HG03442 (cell line): ENCODE results near the gene SBNO2.

ENCODE experiments used
- ATAC-seq: cut with Tn5 transposase; IDR thresholded peaks from one replicate; pipeline ENCODE4 v1.9.1; 2021; ENCODE audit warnings: mild to moderate bottlenecking, moderate library complexity; ENCODE audit not compliant: unreplicated experiment

SBNO2 gene

GRCh38 chr19:1169921-1170885 is 3.9 kb downstream of the SBNO2 start:
- ATAC-seq = no peak

- no peak for ATAC-seq
Measured at GRCh38 chr19:1169411-1169791, 4.7 kb downstream of the SBNO2 start.

- no peak for ATAC-seq
Measured at GRCh38 chr19:1168572-1169410, 5.3 kb downstream of the SBNO2 start.

DNA sequence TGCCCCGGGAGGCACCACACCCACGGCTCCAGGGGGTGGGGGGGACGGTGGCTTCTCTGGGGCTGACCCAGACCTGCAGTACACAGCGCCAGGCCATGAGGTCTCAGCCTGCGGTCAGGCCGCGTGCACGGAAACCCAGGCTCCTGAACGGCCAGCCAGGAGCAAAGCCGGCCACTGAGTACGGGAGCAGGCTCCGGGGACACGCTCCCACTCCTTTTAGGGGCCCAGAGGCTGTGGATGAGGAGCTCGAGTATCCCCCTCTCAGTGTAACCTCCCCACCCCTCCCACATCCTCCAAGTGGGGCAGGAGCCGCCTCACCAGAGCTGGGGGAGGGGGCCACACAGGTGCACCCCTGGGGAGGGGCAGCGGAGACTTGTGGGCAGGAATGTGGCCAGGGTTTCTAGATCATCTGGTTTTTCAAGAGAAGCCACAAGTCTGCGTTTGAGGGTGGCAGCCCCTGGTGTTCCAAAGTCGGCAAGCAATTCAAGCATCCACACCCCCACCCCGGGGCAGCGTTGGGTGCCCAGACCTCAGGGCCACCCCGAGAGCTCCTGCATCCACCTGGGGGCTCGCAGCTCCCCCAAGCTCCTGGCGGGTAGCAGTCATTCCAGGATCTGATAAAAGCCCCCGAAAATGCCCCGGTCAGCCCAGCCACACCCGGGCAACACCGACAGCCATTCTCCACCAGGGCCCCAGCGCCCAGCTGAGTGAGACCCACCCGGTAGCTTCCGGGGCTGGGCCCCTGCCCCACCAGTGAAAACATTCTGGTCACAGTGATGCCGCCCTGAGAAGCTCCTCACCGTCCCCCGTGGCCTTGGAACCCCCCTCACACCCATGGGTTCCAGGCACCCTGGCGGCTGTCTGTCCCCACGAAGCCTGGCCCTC is 6.1 kb downstream of the SBNO2 start:
- no peak for ATAC-seq

GRCh38 chr19:1166872-1167573 is 7.0 kb downstream of the SBNO2 start:
- no peak for ATAC-seq

DNA sequence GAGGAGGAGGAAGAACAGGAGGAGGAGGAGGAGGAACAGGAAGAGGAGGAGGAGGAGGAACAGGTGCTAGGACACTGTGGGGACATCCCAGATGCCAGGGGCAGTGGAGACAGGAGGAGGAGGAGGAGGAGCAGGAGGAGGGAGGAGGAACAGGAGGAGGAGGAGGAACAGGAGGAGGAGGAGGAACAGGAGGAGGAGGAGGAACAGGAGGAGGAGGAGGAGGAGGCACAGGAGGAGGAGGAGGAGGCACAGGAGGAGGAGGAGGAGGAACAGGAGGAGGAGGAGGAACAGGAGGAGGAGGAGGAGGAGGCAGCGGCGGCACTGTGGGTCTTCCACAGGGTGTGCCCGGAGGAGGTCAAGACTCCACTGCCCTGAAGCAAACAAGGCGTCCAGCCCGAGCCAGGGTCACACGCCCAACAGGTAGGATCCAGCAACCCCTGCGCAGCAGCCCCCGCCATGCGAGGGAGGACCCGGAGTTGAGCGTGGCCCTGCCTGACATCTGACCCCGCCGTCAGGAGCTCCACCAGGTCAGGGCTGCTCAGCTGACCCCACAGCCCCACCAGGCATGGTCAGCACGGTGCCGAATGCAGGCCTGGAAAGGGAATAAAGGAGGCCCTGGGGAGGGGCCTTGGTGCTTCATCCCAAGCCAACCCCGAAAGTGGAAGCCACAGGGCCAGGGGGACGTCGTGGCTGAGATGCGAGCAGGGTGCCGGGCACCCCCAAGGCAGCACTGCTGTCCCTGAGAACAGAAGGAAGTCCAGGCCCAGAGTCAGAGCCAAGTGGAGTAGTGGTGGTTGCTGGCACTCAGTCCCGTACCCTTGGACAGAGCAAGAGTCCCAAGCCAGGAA is 9.2 kb downstream of the SBNO2 start:
- no peak for ATAC-seq

GRCh38 chr19:1163934-1164683 is 10.0 kb downstream of the SBNO2 start:
- ATAC-seq = no peak

DNA sequence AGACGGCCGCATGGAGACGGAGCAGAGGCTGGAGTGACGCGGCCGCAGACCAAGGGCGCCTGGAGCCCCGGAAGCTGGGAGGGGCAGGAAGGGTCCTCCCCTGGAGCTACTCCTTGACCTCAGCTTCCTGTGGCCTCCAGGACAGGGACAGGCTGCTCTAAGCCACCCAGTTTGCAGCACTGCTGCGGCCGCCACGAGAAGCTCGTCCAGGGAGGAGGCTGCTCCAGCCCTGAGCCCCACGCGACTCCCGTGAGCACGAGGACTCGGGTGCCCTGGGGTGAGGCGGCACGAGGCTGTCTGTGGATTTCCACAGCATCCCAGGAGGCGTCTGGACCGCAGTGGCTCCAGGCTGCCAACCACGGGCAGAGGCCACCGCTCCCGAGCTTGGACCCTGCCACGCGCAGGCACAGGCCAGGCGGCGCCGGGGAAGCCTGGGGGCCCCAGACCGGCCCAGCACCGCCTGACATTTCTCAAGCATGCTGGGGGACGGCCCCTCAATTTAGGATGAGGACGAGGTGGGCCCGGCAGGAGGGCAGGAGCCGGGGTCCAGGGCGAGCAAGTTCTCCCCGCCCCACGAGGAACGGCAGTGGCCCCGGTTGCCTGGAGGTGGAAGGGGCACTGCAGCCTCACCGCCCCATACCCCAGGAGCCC is 10.7 kb downstream of the SBNO2 start:
- ATAC-seq = no peak

GRCh38 chr19:1162404-1163282 is 11.4 kb downstream of the SBNO2 start:
- no peak for ATAC-seq

DNA sequence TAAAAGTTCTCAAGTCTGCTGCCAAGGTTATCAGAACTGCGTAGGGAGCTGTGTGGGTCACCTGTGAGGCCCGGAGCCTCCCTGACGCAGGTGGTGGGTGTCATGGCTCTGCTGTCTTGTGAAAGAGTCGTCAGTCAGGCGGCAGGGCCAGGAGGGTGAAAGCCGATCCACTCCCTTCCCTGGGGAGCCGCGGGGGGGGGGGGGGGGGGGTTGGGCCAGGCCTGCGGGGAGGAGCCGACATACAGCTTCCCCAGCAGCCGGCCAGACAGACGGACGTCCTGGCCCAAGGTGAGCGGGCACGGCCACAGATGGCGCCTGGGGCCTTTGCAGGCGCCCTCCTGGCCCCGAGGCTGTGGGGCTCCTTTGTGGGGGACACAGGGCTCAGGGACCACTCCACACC is 12.4 kb downstream of the SBNO2 start:
- no peak for ATAC-seq

- no peak for ATAC-seq
Measured at GRCh38 chr19:1159864-1160595, 14.0 kb downstream of the SBNO2 start.

DNA sequence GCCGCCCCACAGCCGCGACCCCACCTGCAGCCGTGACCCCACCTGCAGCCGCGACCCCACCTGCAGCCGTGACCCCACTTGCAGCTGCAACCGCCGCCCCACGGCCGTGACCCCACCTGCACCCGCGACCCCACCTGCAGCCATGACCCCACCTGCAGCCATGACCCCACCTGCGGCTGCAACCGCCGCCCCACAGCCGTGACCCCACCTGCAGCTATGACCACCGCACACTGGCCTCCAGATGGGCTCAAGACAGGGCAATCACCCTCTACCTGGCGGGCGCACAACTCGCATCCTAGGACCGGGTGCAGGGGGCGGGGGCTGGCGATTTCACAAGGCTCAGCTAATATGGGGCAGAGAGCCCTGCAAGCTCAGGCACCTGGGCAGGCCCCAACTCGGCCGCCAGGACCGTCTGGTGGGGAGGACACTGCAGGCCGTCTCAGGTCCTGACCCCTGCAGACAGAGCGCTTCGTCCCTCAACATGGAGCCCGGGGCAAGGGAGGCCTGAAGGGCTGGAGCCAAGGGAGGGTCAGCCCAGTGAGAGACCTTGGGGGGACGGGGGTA is 15.1 kb downstream of the SBNO2 start:
- ATAC-seq = no peak

GRCh38 chr19:1157931-1158884 is 15.9 kb downstream of the SBNO2 start:
- no peak for ATAC-seq

- no peak for ATAC-seq
Measured at GRCh38 chr19:1156830-1157615, 17.0 kb downstream of the SBNO2 start.
